Keratinocyte (primary cell): ENCODE data around the gene PRKCZ. TPM values are rescaled to one million over a fixed set of nuclear protein-coding genes. Genes with fewer than 3 reads are reported as not detected.

ENCODE experiments used
- DNase-seq: peaks from one replicate; pipeline ENCODE4 v3.0.0-alpha.2; 2011; ENCODE audit warnings: low read depth, missing footprints, low spot score
- FAIRE-seq: peaks from 2 replicates; lab custom pipeline; 2011; peaks lifted over from hg19 to GRCh38; lab: Jason Lieb, UNC
- H2AFZ ChIP-seq: 2 replicates; pipeline ENCODE4 v1.6.0; 2012; ENCODE audit warnings: low read length, control low read depth, inconsistent platforms; ENCODE audit not compliant: control insufficient read depth
- H3K27ac ChIP-seq: 2 replicates; pipeline ENCODE4 v1.5.1; 2011; ENCODE audit warnings: low read length; ENCODE audit not compliant: control insufficient read depth, insufficient read depth
- H3K27me3 ChIP-seq: 3 replicates; pipeline ENCODE4 v1.6.0; 2011; ENCODE audit warnings: low read length; ENCODE audit not compliant: control insufficient read depth, insufficient read depth; ENCODE audit errors: extremely low read depth
- H3K36me3 ChIP-seq, 2 experiments: 2 replicates in 1 of 2; 3 replicates in 1 of 2; pipeline ENCODE4 v1.5.1; 2011; ENCODE audit warnings: low read length in 2 of 2, mild to moderate bottlenecking in 1 of 2; ENCODE audit not compliant: control insufficient read depth in 2 of 2, insufficient read depth in 2 of 2; ENCODE audit errors: extremely low read depth in 1 of 2
- H3K4me1 ChIP-seq: 3 replicates; pipeline ENCODE4 v1.5.1; 2011; ENCODE audit warnings: low read length; ENCODE audit not compliant: control insufficient read depth, insufficient read depth; ENCODE audit errors: extremely low read depth
- H3K4me2 ChIP-seq: 3 replicates; pipeline ENCODE4 v1.6.0; 2011; ENCODE audit warnings: low read depth, low read length; ENCODE audit not compliant: control insufficient read depth, insufficient read depth; ENCODE audit errors: extremely low read depth
- H3K4me3 ChIP-seq, 3 experiments: fragments of 200-600 bp in 1 of 3; sonication (generic) in 1 of 3; 2 replicates in 2 of 3; 3 replicates in 1 of 3; pipeline ENCODE4 v1.5.1; 2011 to 2016; ENCODE audit warnings: low read length in 3 of 3, mild to moderate bottlenecking in 3 of 3, control low read depth in 2 of 3, inconsistent platforms in 1 of 3, low read depth in 1 of 3, mixed read lengths in 1 of 3, mixed run types in 1 of 3, moderate library complexity in 1 of 3; ENCODE audit not compliant: control insufficient read depth in 2 of 3, insufficient read depth in 2 of 3; ENCODE audit errors: extremely low read depth in 1 of 3
- H3K79me2 ChIP-seq: 2 replicates; pipeline ENCODE4 v1.6.0; 2012; ENCODE audit warnings: low read length; ENCODE audit not compliant: control insufficient read depth, insufficient read depth
- H3K9ac ChIP-seq: 3 replicates; pipeline ENCODE4 v1.6.0; 2011; ENCODE audit warnings: low read length; ENCODE audit not compliant: control insufficient read depth, insufficient read depth; ENCODE audit errors: extremely low read depth
- H3K9me1 ChIP-seq: 3 replicates; pipeline ENCODE4 v1.6.0; 2011; ENCODE audit warnings: low read length; ENCODE audit not compliant: control insufficient read depth, insufficient read depth; ENCODE audit errors: extremely low read depth
- H3K9me3 ChIP-seq: 2 replicates; pipeline ENCODE4 v1.5.1; 2012; ENCODE audit warnings: low read depth, low read length; ENCODE audit not compliant: control insufficient read depth
- H4K20me1 ChIP-seq: 3 replicates; pipeline ENCODE4 v1.6.0; 2011; ENCODE audit warnings: low read length; ENCODE audit not compliant: control insufficient read depth, insufficient read depth; ENCODE audit errors: extremely low read depth
- EZH2 ChIP-seq: IDR thresholded peaks from one replicate; pipeline ENCODE4 v1.6.1; 2012; ENCODE audit warnings: inconsistent platforms, mild to moderate bottlenecking, low read length, moderate library complexity
- dilution Hi-C: fragments of 300-500 bp; cut with MboI; formaldehyde crosslinking; loops from one replicate; pipeline ENCODE4 v1.7.0; 2020; ENCODE audit warnings: low sequenced_read_pairs; ENCODE audit not compliant: extremely low pct_ligation_motif_present
- polyA plus RNA-seq, 5 experiments: library from polyadenylated mRNA; depleted of rRNA in 3 of 5; stranded (reverse) in 3 of 5; stranded (forward) in 1 of 5; unstranded in 1 of 5; fragments of >200 nt; gene quantifications; 1 replicate in 1 of 5; 2 replicates in 3 of 5; 3 replicates in 1 of 5; pipeline versions ENCODE4 v1.2.1 to v1.2.3, GENCODE V29; 2011 to 2012; ENCODE audit warnings: missing spikeins in 2 of 5, low read depth in 1 of 5, low replicate concordance in 1 of 5
- TF ChIP-seq, protein P1 (sequence below), 3 experiments: IDR thresholded peaks in 1 of 3; conservative IDR thresholded peaks in 1 of 3; optimal IDR thresholded peaks in 1 of 3; 2 replicates in 2 of 3; 3 replicates in 1 of 3; pipeline versions ENCODE3 to v1.5.1; 2011; ENCODE audit warnings: low read length in 3 of 3, mild to moderate bottlenecking in 3 of 3, moderate library complexity in 2 of 3, control low read depth in 1 of 3, inconsistent platforms in 1 of 3; ENCODE audit not compliant: insufficient read depth in 2 of 3; ENCODE audit errors: extremely low read depth in 1 of 3

Gene PRKCZ
- polyA plus RNA-seq, 1 donor (not counting 4 experiments of a cell fraction or from before 2014, with no cell fraction given): 36.3 TPM

DNA sequence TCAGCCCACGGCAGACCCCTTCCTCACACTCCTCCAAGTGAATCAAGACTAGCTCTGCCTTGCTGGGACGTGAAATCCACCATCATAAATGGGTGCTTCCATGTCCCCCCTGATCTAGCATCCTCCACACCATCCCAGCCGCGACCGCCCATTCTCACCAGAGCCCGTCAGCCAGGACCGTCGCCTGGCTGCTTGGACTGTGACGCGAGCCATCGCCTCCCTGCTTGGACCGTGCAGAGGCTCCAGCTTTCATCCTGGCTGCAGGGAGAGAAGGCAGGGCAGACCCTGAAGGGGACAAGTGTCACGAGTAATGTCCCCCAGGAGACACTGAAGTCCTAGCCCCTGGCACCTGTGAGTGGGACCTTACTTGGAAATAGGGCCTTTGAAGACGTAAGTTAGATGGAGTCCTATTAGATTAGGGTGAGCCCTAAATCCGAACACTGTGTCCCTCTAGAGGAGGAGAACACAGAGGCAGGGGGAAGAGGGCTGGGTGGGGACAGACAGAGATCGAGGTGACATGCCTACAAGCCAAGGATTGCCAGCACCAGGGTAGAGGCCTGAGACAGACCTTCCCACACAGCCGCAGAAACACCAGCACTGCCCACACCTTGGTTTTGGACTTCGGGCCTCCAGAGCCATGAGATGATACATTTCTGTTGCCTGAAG, 12.8 kb upstream of the PRKCZ start:
- Histone ChIP-seq H3K9me3 (no peaks in the 10 kb centered on the region), H3K4me3 (no peak overlapping the region), H3K79me2 (no peaks in the 10 kb centered on the region), H3K27ac (no peak overlapping the region), H4K20me1 (peaks cover 2% of the 10 kb centered on the region), H3K9me1 (no peaks in the 10 kb centered on the region), H3K9ac (no peak overlapping the region), H3K4me1 (no peaks in the 10 kb centered on the region), H3K4me2 (no peak overlapping the region), H3K27me3 (peaks cover 10% of the 10 kb centered on the region), H2AFZ (no peak overlapping the region), H3K36me3 (no peaks in the 10 kb centered on the region)
- DNase-seq: no peak
- FAIRE-seq: no peak
- dilution Hi-C loops: no loop called here
- no peak for TF ChIP-seq EZH2
- TF ChIP-seq, protein P1, sequence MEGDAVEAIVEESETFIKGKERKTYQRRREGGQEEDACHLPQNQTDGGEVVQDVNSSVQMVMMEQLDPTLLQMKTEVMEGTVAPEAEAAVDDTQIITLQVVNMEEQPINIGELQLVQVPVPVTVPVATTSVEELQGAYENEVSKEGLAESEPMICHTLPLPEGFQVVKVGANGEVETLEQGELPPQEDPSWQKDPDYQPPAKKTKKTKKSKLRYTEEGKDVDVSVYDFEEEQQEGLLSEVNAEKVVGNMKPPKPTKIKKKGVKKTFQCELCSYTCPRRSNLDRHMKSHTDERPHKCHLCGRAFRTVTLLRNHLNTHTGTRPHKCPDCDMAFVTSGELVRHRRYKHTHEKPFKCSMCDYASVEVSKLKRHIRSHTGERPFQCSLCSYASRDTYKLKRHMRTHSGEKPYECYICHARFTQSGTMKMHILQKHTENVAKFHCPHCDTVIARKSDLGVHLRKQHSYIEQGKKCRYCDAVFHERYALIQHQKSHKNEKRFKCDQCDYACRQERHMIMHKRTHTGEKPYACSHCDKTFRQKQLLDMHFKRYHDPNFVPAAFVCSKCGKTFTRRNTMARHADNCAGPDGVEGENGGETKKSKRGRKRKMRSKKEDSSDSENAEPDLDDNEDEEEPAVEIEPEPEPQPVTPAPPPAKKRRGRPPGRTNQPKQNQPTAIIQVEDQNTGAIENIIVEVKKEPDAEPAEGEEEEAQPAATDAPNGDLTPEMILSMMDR (optimal IDR thresholded peaks at IDR 0.05 in 1 of 3, IDR thresholded peaks at IDR 0.05 in 1 of 3, conservative IDR thresholded peaks at IDR 0.05 in 1 of 3; ENCODE audit: extremely low read depth in 1 of 3, insufficient read depth in 2 of 3, low read length in 3 of 3): no peak

DNA sequence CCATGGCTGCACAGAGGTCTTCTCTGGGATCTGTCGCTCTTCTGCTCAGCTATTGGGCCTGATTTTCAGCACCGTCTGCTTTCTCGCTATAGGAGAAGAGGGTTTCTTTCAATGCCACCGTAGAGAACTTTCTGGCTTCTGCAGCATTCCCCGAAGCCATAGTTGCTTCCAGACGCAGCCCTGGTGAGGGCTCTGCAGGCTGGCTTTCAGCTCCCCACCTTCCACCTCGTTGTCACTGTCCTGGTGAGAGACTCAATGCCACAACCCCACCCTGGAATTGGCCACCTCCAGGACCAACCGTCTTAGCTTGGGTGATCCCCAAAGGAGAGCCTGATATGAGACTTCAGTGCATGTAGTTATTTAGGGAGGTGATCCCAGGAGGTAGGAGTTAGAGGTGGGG, 12.0 kb upstream of the PRKCZ start:
- H3K4me3 ChIP-seq: no peak overlapping the region
- H3K4me2 ChIP-seq: no peak overlapping the region
- FAIRE-seq (no peak), DNase-seq (no peak)
- no peaks in the 10 kb centered on the region for H3K9me1 ChIP-seq
- H4K20me1 ChIP-seq: peaks cover 1% of the 10 kb centered on the region
- dilution Hi-C loops: no loop called here
- H3K27ac ChIP-seq: no peak overlapping the region
- TF ChIP-seq EZH2: no peak
- TF ChIP-seq, protein P1 (optimal IDR thresholded peaks at IDR 0.05 in 1 of 3, IDR thresholded peaks at IDR 0.05 in 1 of 3, conservative IDR thresholded peaks at IDR 0.05 in 1 of 3; ENCODE audit: extremely low read depth in 1 of 3, insufficient read depth in 2 of 3, low read length in 3 of 3): no peak
- H2AFZ ChIP-seq: no peak overlapping the region
- no peaks in the 10 kb centered on the region for H3K9me3 ChIP-seq
- no peaks in the 10 kb centered on the region for H3K4me1 ChIP-seq
- H3K36me3 ChIP-seq: no peaks in the 10 kb centered on the region
- H3K79me2 ChIP-seq: no peaks in the 10 kb centered on the region
- no peak overlapping the region for H3K9ac ChIP-seq
- H3K27me3 ChIP-seq: peaks cover 5% of the 10 kb centered on the region
